HCEC 1CT (cell line): ENCODE results near the gene CDC42EP1.
"Not testable (repeated sequence)": the region's sequence is repeated elsewhere in the genome, so short reads cannot be mapped to it uniquely, and the experiment has no call there.

Experiments used
- DNase-seq: peaks from one replicate; pipeline ENCODE4 v3.0.0-alpha.2; 2017

The CDC42EP1 gene

GRCh38 chr22:37535159-37535558, 25.1 kb upstream of the CDC42EP1 start:
- DNase-seq: no peak

- peak; percentile 85 for DNase-seq
These were observed 21.5 kb upstream of the CDC42EP1 start for GRCh38 chr22:37538590-37539357.

- not testable (repeated sequence) for DNase-seq
These were observed 20.5 kb upstream of the CDC42EP1 start for GRCh38 chr22:37539790-37540189.

- DNase-seq: not testable (repeated sequence)
These were observed 17.9 kb upstream of the CDC42EP1 start for GRCh38 chr22:37542416-37542815.

- DNase-seq: no peak
These were observed 17.3 kb upstream of the CDC42EP1 start for GRCh38 chr22:37542959-37543358.

- DNase-seq: peak; percentile 46
These were observed 15.2 kb upstream of the CDC42EP1 start for GRCh38 chr22:37544955-37545702.

GRCh38 chr22:37545703-37546436, 14.4 kb upstream of the CDC42EP1 start:
- peak; percentile 97 for DNase-seq

- peak; percentile 73 for DNase-seq
These were observed 13.6 kb upstream of the CDC42EP1 start for GRCh38 chr22:37546437-37547250.

GRCh38 chr22:37547251-37547741, 13.0 kb upstream of the CDC42EP1 start:
- DNase-seq: no peak

GRCh38 chr22:37549704-37550059, 10.6 kb upstream of the CDC42EP1 start:
- no peak for DNase-seq

GRCh38 chr22:37550921-37551320, 9.4 kb upstream of the CDC42EP1 start:
- DNase-seq: not testable (repeated sequence)

GRCh38 chr22:37551981-37552380, 8.3 kb upstream of the CDC42EP1 start:
- DNase-seq: no peak

- peak; percentile 49 for DNase-seq
These were observed 7.6 kb upstream of the CDC42EP1 start for GRCh38 chr22:37552524-37553163.

- no peak for DNase-seq
These were observed 6.6 kb upstream of the CDC42EP1 start for GRCh38 chr22:37553725-37554124.

- no peak for DNase-seq
These were observed 5.3 kb upstream of the CDC42EP1 start for GRCh38 chr22:37555029-37555428.

GRCh38 chr22:37556710-37557109, 3.6 kb upstream of the CDC42EP1 start:
- no peak for DNase-seq

GRCh38 chr22:37557321-37558001, 2.8 kb upstream of the CDC42EP1 start:
- no peak for DNase-seq

GRCh38 chr22:37558815-37559214, 1.5 kb upstream of the CDC42EP1 start:
- no peak for DNase-seq

GRCh38 chr22:37559521-37559900, 769 bp upstream of the CDC42EP1 start:
- no peak for DNase-seq

- DNase-seq: peak; percentile 43
These were observed 430 bp downstream of the CDC42EP1 start for GRCh38 chr22:37560608-37561211.
